ENCODE results near the gene NLK.
"Not testable (repeated sequence)": the region's sequence is repeated elsewhere in the genome, so short reads cannot be mapped to it uniquely, and the experiment has no call there.

The NLK gene

DNA sequence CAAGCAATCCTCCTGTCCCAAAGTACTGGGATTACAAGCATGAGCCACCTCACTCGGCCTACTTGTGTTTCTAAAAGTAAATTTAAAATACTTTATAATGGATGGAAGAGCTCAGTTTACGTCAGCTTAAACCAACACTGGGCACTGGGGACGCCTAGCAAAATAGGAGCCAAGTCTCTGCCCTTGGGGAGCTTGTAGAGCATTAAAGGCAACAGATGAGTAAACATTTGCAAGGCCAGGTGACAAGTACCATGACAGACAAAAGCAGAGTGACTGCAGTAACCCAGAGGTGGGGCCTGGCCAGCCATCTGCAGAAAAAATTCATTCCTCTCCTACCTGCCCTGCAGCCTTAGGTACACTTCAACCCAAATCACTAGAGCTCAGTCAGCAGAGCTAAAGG lies 12.1 kb upstream of the NLK start:
- Mint-ChIP-seq H3K9me3 (no peaks in the 10 kb centered on the region), H3K27ac (no peak overlapping the region)

DNA sequence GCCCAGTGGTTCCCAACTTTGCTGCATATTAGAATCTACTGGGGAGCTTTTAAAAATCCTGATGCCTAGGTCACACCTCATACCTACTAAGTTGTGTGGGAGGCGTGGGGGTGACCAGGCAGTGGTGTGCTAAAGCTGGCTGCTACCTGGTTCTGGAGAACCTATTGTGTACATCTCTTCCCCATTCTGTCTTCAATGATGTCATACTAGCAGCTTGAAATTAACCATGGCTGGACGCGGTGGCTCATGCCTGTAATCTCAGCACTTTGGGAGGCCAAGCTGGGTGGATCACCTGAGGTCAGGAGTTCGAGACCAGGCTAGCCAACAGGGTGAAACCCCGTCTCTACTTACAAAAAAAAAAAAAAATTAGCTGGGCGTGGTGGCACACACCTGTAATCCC lies 11.3 kb upstream of the NLK start:
- Mint-ChIP-seq H3K4me1 (ENCODE audit: low read depth) (no peaks in the 10 kb centered on the region), H3K27me3 (no peaks in the 10 kb centered on the region), H3K36me3 (ENCODE audit: low read depth) (no peaks in the 10 kb centered on the region), H3K4me3 (no peak overlapping the region), H3K27ac (no peak overlapping the region), H3K9me3 (no peaks in the 10 kb centered on the region)

More for the DNA sequence above, 12.1 kb upstream of the NLK start:
- H3K36me3 Mint-ChIP-seq (ENCODE audit: low read depth), result no peaks in the 10 kb centered on the region
- no peak overlapping the region for H3K4me3 Mint-ChIP-seq
- H3K27me3 Mint-ChIP-seq, result no peaks in the 10 kb centered on the region
- H3K4me1 Mint-ChIP-seq (ENCODE audit: low read depth), result no peaks in the 10 kb centered on the region

DNA sequence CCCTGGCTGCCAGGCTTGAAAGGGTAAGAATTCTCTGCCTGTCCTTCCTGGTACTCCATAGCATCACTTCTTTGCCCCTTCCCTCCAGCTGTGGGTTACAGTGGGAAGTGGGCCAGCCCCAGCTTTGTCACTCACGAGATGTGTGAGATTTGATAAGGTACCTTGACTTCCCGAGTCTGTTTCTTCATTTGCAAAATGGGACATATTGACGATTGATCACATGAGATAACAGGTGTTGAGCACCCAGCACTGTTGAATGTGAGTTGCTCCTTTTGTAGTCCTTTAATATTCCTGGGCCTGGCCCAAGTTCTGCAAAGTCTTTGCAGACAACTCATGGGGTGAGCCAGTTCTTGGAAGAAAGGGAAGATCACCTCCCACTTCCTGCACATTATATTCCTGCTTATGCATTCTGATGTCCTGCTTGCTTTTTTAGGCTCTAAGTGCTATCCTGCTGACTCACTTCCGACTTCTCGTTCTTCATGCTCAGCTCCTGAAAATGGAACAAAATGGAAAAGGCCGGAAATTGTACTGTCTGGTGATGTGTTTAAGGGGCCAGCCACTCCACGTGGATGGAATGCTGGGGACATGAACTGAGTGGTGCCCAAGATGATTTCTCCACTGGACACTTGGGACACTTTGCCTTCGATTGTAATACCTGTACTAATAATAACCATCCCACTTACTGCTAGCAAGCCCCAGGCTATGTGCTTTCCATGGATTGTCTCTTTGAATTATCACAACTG lies 8.3 kb upstream of the NLK start:
- Mint-ChIP-seq H3K27me3 (no peaks in the 10 kb centered on the region), H3K4me1 (ENCODE audit: low read depth) (peaks cover 3% of the 10 kb centered on the region), H3K4me3 (no peak overlapping the region), H3K9me3 (no peaks in the 10 kb centered on the region), H3K36me3 (ENCODE audit: low read depth) (no peaks in the 10 kb centered on the region), H3K27ac (no peak overlapping the region)

DNA sequence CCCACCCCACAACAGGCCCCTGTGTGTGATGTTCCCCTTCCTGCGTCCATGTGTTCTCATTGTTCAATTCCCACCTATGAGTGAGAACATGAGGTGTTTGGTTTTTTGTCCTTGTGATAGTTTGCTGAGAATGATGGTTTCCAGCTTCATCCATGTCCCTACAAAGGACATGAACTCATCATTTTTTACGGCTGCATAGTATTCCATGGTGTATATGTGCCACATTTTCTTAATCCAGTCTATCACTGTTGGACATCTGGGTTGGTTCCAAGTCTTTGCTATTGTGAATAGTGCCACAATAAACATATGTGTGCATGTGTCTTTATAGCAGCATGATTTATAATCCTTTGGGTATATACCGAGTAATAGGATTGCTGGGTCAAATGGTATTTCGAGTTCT lies 7.0 kb upstream of the NLK start:
- not testable (repeated sequence) for H3K36me3 Mint-ChIP-seq (ENCODE audit: low read depth); H3K9me3 Mint-ChIP-seq; H3K27ac Mint-ChIP-seq; H3K4me1 Mint-ChIP-seq (ENCODE audit: low read depth); H3K4me3 Mint-ChIP-seq; H3K27me3 Mint-ChIP-seq

DNA sequence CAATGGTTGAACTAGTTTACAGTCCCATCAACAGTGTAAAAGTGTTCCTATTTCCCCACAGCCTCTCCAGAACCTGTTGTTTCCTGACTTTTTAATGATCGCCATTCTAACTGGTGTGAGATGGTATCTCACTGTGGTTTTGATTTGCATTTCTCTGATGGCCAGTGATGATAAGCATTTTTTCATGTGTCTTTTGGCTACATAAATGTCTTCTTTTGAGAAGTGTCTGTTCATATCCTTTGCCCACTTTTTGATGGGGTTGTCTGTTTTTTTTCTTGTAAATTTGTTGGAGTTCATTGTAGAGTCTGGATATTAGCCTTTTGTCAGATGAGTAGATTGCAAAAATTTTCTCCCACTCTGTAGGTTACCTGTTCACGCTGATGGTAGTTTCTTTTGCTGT lies 6.6 kb upstream of the NLK start:
- H3K4me1 Mint-ChIP-seq (ENCODE audit: low read depth), result peaks cover 13% of the 10 kb centered on the region
- H3K9me3 Mint-ChIP-seq; H3K4me3 Mint-ChIP-seq; H3K27me3 Mint-ChIP-seq; H3K27ac Mint-ChIP-seq; H3K36me3 Mint-ChIP-seq (ENCODE audit: low read depth): not testable (repeated sequence)

DNA sequence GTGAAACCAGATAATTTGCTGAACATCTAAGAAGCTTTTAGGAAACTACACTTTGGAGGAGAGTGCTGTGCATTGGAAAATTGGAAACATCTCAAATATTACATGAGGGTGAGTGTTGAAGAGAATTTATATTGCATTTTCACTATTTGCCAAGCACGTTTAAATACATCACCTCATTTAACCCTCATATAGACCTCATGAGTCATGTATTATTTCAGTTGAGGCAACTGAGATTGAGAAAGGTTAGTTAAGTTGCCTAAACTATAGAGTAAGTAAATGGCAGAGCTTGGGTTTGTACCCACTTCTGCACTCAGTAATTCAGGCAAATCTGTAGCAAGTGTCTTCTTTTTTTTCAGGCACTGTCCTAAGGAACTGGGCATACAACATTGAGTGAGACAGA lies 3.7 kb upstream of the NLK start:
- no peak overlapping the region for H3K4me3 Mint-ChIP-seq
- H3K9me3 Mint-ChIP-seq, result no peaks in the 10 kb centered on the region
- H3K4me1 Mint-ChIP-seq (ENCODE audit: low read depth), result peaks cover 37% of the 10 kb centered on the region
- no peak overlapping the region for H3K27ac Mint-ChIP-seq
- no peaks in the 10 kb centered on the region for H3K27me3 Mint-ChIP-seq
- no peaks in the 10 kb centered on the region for H3K36me3 Mint-ChIP-seq (ENCODE audit: low read depth)

DNA sequence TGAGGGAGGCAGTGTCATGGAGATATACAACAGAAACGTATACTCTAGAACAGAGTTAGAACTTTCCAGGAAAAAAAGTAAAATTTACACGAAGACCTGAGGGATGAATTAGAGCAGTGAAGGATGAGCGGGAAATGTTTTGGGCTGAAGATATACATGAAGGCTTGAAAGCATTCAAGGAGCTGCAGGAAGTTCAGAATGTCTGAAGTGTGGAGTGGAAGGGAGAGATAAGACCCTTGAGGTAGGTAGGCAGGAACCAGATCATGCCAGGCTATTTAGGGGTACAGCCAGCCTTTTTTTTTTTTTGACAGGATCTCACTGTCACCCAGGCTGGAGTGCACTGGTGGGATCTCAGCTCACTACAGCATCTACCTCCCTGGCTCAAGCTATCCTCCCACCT lies 3.2 kb upstream of the NLK start:
- no peaks in the 10 kb centered on the region for H3K36me3 Mint-ChIP-seq (ENCODE audit: low read depth)
- peaks cover 42% of the 10 kb centered on the region for H3K4me1 Mint-ChIP-seq (ENCODE audit: low read depth)
- no peak overlapping the region for H3K27ac Mint-ChIP-seq
- H3K4me3 Mint-ChIP-seq, result no peak overlapping the region
- no peaks in the 10 kb centered on the region for H3K9me3 Mint-ChIP-seq
- H3K27me3 Mint-ChIP-seq, result no peaks in the 10 kb centered on the region

DNA sequence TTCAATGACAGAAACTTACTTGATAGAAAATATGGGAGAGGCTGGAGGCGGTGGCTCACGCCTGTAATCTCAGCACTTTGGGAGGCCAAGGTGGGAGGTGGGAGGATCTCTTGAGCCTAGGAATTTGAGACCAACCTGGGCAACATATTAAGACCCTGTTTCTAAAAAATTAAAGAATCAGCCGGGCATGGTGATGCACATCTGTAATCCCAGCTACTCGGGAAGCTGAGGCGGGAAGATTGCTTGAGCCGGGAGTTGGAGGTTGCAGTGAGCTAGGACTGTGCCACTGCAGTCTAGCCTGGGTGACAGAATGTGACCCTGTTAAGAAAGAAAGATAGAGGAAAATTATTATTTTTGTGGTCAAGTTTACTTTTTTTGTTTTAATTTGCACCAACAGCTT lies 2.1 kb upstream of the NLK start:
- Mint-ChIP-seq H3K27ac (no peak overlapping the region), H3K9me3 (no peaks in the 10 kb centered on the region), H3K27me3 (no peaks in the 10 kb centered on the region), H3K4me1 (ENCODE audit: low read depth) (peaks cover 53% of the 10 kb centered on the region), H3K4me3 (peak overlapping the region; percentile 87), H3K36me3 (ENCODE audit: low read depth) (no peaks in the 10 kb centered on the region)

DNA sequence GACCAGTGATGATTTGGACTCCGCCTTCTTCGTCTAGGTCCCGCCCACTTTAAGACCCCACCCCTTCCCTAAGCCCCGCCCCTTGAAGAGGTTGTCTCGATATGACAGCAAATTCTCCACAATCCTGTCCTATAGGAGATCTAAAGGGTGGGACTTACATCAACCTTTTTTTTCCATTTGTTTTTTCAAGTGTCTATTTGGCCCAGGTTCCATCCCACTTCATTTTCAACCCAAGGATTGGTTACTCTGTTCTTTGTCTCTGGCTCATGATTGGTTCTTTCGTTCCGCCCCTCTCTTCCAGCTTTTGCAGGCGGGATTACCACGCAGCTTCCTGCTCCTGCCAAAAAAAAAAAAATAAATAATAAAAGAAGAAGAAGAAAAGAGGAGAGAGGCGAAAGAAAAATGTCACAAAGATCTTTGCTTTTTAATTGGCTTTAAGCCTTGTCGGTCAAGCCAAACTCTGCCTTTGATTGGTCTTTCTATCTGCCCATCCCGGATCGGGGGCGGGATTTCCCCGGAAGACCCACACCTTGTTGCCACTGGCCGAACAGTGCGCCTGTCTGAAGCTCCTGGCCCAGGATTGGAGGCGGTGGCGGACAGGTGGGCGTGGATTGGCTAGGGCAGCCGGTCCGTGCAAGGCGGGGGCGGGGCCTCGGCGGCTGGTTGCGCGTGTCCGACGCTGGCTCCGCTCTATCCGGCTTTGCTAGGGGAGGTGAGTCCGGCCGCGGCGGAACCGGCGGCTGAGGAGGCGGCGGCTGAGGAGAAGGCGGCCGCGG lies 1.2 kb upstream of the NLK start:
- Mint-ChIP-seq H3K27ac (peak overlapping the region; percentile 73), H3K4me1 (ENCODE audit: low read depth) (peaks cover 62% of the 10 kb centered on the region), H3K4me3 (peak overlapping the region; percentile 87), H3K36me3 (ENCODE audit: low read depth) (no peaks in the 10 kb centered on the region), H3K9me3 (no peaks in the 10 kb centered on the region), H3K27me3 (no peaks in the 10 kb centered on the region)

DNA sequence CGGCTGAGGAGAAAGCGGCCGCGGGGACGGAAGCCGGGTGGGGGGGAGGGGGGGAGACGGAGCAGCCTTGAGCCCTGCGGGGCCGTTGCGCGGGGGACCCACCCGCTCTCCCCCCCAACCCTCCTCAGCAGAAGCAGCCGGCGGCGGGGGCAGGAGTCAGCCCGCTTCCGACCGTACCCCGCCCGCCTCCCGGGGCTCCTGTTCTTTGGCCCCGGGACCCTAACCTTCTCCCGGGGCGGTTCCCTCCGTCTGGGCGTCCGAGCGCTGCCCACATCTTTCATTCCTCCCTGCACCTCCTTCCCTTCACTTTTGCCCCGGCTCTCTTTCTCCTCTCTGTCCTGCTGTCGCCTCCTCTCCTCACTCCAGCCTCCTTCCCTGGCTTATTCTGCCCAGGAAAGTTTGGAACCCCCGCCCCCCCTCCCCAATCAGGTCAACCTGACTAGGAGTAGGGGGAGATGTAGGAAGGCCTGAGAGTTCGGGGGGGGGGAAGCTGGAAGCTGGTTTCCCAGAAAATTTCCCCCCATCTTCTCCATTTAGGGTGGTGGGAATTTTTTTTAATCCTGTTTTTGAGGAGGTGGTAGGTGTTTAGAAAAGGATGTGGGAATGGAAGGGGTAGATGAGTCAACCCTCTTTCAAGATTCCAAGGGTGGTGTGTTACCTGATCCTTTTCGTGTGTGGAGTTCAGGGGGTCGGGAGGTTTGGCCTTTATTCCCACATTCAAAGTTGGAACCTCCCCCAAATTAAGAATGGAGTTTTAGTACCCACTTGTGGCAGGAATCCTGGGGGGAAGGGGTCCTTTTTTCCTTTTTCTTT lies 427 bp upstream of the NLK start:
- Mint-ChIP-seq H3K27me3 (no peaks in the 10 kb centered on the region), H3K9me3 (no peaks in the 10 kb centered on the region), H3K36me3 (ENCODE audit: low read depth) (no peaks in the 10 kb centered on the region), H3K4me1 (ENCODE audit: low read depth) (peaks cover 70% of the 10 kb centered on the region), H3K4me3 (peak overlapping the region; percentile 87), H3K27ac (no peak overlapping the region)

DNA sequence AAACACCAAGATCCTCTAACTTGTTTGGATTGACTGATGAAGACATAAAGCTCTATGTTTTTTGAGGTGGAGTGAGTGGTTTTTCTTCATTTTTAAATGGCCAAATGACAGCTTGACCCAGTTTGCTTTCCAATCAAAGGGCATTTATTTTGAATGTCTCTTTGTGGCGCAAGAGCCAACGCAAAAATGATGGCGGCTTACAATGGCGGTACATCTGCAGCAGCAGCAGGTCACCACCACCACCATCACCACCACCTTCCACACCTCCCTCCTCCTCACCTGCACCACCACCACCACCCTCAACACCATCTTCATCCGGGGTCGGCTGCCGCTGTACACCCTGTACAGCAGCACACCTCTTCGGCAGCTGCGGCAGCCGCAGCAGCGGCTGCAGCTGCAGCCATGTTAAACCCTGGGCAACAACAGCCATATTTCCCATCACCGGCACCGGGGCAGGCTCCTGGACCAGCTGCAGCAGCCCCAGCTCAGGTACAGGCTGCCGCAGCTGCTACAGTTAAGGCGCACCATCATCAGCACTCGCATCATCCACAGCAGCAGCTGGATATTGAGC lies 329 bp downstream of the NLK start:
- Mint-ChIP-seq H3K4me3 (peak overlapping the region; percentile 87), H3K9me3 (no peaks in the 10 kb centered on the region), H3K4me1 (ENCODE audit: low read depth) (peaks cover 77% of the 10 kb centered on the region), H3K27ac (peak overlapping the region; percentile 23), H3K27me3 (no peaks in the 10 kb centered on the region), H3K36me3 (ENCODE audit: low read depth) (no peaks in the 10 kb centered on the region)

DNA sequence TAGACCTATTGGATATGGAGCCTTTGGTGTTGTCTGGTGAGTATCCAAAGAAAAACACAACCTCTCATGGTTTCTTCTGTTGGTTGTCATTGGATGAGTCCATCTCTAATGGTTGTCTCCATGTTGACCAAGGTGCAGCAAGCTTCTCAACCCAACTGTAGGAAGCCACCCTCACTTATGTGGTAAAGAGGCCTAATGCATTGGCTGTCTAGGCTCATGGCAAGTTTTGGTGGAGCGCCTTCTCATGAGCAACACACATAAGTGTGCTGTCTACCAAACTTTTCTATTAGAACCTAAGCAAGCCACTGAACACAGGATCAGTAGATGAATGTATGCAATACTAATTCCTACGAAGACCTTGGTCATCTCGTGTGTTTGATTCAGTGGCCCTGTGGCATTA lies 819 bp downstream of the NLK start:
- Mint-ChIP-seq H3K4me1 (ENCODE audit: low read depth) (peaks cover 82% of the 10 kb centered on the region), H3K27me3 (no peaks in the 10 kb centered on the region), H3K4me3 (peak overlapping the region; percentile 87), H3K27ac (peak overlapping the region; percentile 32), H3K9me3 (no peaks in the 10 kb centered on the region), H3K36me3 (ENCODE audit: low read depth) (no peaks in the 10 kb centered on the region)

DNA sequence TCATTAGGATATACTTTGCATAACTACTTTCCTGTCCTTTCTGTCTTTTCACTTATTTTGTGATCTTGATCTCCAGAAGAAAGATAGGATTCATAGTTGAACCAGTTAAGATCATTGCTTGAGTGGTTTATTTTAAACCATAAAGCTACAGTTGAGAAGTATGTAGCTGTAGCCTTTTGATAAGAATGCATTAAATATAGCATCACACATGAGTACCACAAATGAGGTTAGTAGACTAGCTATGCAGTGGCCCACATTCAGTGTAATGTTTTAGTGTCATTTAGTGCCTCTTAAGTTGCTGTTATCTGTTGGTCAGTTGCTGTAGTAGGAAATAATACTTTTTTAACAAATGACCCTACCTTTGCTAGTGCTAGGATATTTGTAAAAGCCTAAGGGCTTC lies 1.3 kb downstream of the NLK start:
- H3K9me3 Mint-ChIP-seq, result no peaks in the 10 kb centered on the region
- H3K36me3 Mint-ChIP-seq (ENCODE audit: low read depth), result peaks cover under 1% of the 10 kb centered on the region
- H3K27me3 Mint-ChIP-seq, result no peaks in the 10 kb centered on the region
- peak overlapping the region; percentile 87 for H3K4me3 Mint-ChIP-seq
- peaks cover 86% of the 10 kb centered on the region for H3K4me1 Mint-ChIP-seq (ENCODE audit: low read depth)
- H3K27ac Mint-ChIP-seq, result no peak overlapping the region

DNA sequence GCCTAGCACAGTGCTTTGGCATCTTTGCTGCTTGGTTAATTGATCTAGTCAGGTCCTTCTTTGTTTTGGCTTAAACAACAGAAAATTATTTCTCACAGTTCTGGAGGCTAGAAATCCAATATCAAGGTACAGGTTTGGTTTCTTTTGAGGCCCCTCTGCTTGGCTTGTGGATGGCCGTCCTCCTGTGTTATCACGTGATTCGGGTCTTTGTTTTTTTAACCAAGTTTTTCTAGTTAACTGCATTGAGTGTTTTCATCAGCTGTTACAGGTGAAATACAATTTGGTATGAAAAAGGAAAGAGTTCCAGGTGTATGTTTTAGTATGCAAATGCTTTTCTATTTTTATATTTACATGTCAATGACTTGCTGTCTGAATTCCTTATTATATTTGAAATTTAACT lies 2.8 kb downstream of the NLK start:
- H3K9me3 Mint-ChIP-seq, result no peaks in the 10 kb centered on the region
- H3K4me3 Mint-ChIP-seq, result peak overlapping the region; percentile 3
- H3K36me3 Mint-ChIP-seq (ENCODE audit: low read depth), result peaks cover 11% of the 10 kb centered on the region
- H3K4me1 Mint-ChIP-seq (ENCODE audit: low read depth), result peaks cover 92% of the 10 kb centered on the region
- H3K27ac Mint-ChIP-seq, result no peak overlapping the region
- no peaks in the 10 kb centered on the region for H3K27me3 Mint-ChIP-seq
